Activated CD8-positive, alpha-beta T cell treated with anti-CD3 and anti-CD28 coated beads for 36 hours (primary cell): ENCODE measurements around the gene ZMAT5. TPM values are rescaled to one million over a fixed set of nuclear protein-coding genes. Genes with fewer than 3 reads are reported as not detected.
A peak's percentile ranks its signal among the peaks of the same experiment; 100 is the strongest.

ENCODE experiments used
- ATAC-seq: fragments of 200-7000 bp; cut with Tn5 transposase; one replicate; pipeline ENCODE4 v1.10.0; 2021; ENCODE audit warnings: mild to moderate bottlenecking, moderate library complexity
- CTCF ChIA-PET: fragments of 350-600 bp; sonication (Branson Sonifier 250); formaldehyde crosslinking; loops from one replicate; lab custom pipeline; 2021; ENCODE audit warnings: antibody characterized with exemption; lab: Charles Lee
- POLR2A ChIA-PET: fragments of 350-600 bp; sonication (Branson Sonifier 250); formaldehyde crosslinking; loops from one replicate; lab custom pipeline; 2021; ENCODE audit warnings: antibody characterized with exemption; lab: Charles Lee
- DNase-seq: peaks from one replicate; pipeline ENCODE4 v3.0.0-alpha.2; 2020
- H3K27ac Mint-ChIP-seq: one replicate; pipeline ENCODE4 v1.8.0; 2021; ENCODE audit warnings: mild to moderate bottlenecking, mixed read lengths
- H3K27me3 Mint-ChIP-seq: one replicate; pipeline ENCODE4 v1.8.0; 2021; ENCODE audit warnings: mixed read lengths
- H3K36me3 Mint-ChIP-seq: one replicate; pipeline ENCODE4 v1.8.0; 2021; ENCODE audit warnings: low read depth, mixed read lengths
- H3K4me1 Mint-ChIP-seq: one replicate; pipeline ENCODE4 v1.8.0; 2021; ENCODE audit warnings: low read depth, mixed read lengths
- H3K4me3 Mint-ChIP-seq: one replicate; pipeline ENCODE4 v1.8.0; 2021; ENCODE audit warnings: mild to moderate bottlenecking, moderate library complexity, mixed read lengths
- H3K9me3 Mint-ChIP-seq: one replicate; pipeline ENCODE4 v1.8.0; 2021; ENCODE audit warnings: mixed read lengths
- CTCF ChIP-seq: fragments of 200-600 bp; IDR thresholded peaks from one replicate; pipeline ENCODE4 v1.8.0; 2022; ENCODE audit warnings: antibody characterized with exemption, mild to moderate bottlenecking
- intact Hi-C: fragments of 100-400 bp; cut with micrococcal nuclease; formaldehyde crosslinking; loops from one replicate; pipeline ENCODE4 v1.10.0; 2022
- total RNA-seq, 2 experiments: library from RNA; stranded (reverse); gene quantifications; one replicate each; pipeline ENCODE4 v1.2.3, GENCODE V29; 2021

ZMAT5 gene
- total RNA-seq, result 10 to 100 TPM; 18.5 to 18.7 TPM

- H3K27ac Mint-ChIP-seq, result peak within 1 kb of the TSS; percentile 97
- ChIA-PET CTCF (interaction anchor here (0.6 to 1.5 kb wide), 8 partner anchors 42 to 1645 kb away, joined by 3 to 5 read pairs (median 4); no protein-coding TSS in a partner anchor), POLR2A (interaction anchor here (0.6 to 1.3 kb wide), 3 partner anchors 11 to 166 kb away, joined by 3 to 4 read pairs (median 4); no protein-coding TSS in a partner anchor)
- peak within 1 kb of the TSS; percentile 99 for H3K4me3 Mint-ChIP-seq
- DNase-seq (peak; percentile 96), ATAC-seq (peak; percentile 98)
- H3K27me3 Mint-ChIP-seq, result no peaks in the 10 kb centered on the region
- H3K4me1 Mint-ChIP-seq, result peaks cover 30% of the 10 kb centered on the region
- intact Hi-C loops, result no loop called here
- TF ChIP-seq CTCF, result no peak
- no peaks in the 10 kb centered on the region for H3K9me3 Mint-ChIP-seq
- H3K36me3 Mint-ChIP-seq, result peaks cover 32% of the 10 kb centered on the region
These were observed at the start of gene ZMAT5 for GRCh38 chr22:29766632-29767170. ZMAT5 (minus strand) TSS chr22:29767007; CDS start chr22:29748544, 18,463 bp downstream.

GRCh38 chr22:29816539-29816938, 49.7 kb upstream of the ZMAT5 start:
- H3K27ac Mint-ChIP-seq, result no peak overlapping the region
- H3K4me1 Mint-ChIP-seq, result peaks cover 6% of the 10 kb centered on the region
- ChIA-PET CTCF (no interaction called here), POLR2A (no interaction called here)
- no peaks in the 10 kb centered on the region for H3K9me3 Mint-ChIP-seq
- no peaks in the 10 kb centered on the region for H3K27me3 Mint-ChIP-seq
- DNase-seq (no peak), ATAC-seq (no peak)
- H3K4me3 Mint-ChIP-seq, result no peak overlapping the region
- peaks cover 47% of the 10 kb centered on the region for H3K36me3 Mint-ChIP-seq
- TF ChIP-seq CTCF, result no peak
- intact Hi-C loops, result loop anchor here (10.0 kb wide), 1 partner anchor 198 kb away; no protein-coding TSS in a partner anchor

GRCh38 chr22:29816128-29816527, 49.3 kb upstream of the ZMAT5 start:
- Mint-ChIP-seq H3K27ac (no peak overlapping the region), H3K4me3 (no peak overlapping the region), H3K36me3 (peaks cover 45% of the 10 kb centered on the region), H3K27me3 (no peaks in the 10 kb centered on the region), H3K9me3 (no peaks in the 10 kb centered on the region), H3K4me1 (peaks cover 2% of the 10 kb centered on the region)
- no peak for TF ChIP-seq CTCF
- DNase-seq (no peak), ATAC-seq (no peak)
- ChIA-PET CTCF (interaction anchor here (0.6 kb wide), 1 partner anchor 189 kb away, joined by 3 read pairs; no protein-coding TSS in a partner anchor), POLR2A (interaction anchor here (0.6 to 1.0 kb wide), 3 partner anchors 153 to 272 kb away, joined by 3 to 4 read pairs (median 4); no protein-coding TSS in a partner anchor)
- intact Hi-C loops, result loop anchor here (10.0 kb wide), 1 partner anchor 199 kb away; no protein-coding TSS in a partner anchor

- no peak for DNase-seq
- Mint-ChIP-seq H3K27ac (no peak overlapping the region), H3K27me3 (no peaks in the 10 kb centered on the region), H3K4me3 (no peak overlapping the region), H3K9me3 (no peaks in the 10 kb centered on the region), H3K36me3 (peaks cover 44% of the 10 kb centered on the region), H3K4me1 (no peaks in the 10 kb centered on the region)
- no peak for TF ChIP-seq CTCF
- ATAC-seq, result no peak
- intact Hi-C loops, result loop anchor here (10.0 kb wide), 1 partner anchor 199 kb away; no protein-coding TSS in a partner anchor
- ChIA-PET CTCF (interaction anchor here (0.6 kb wide), 1 partner anchor 189 kb away, joined by 3 read pairs; no protein-coding TSS in a partner anchor), POLR2A (interaction anchor here (0.6 to 1.0 kb wide), 3 partner anchors 152 to 273 kb away, joined by 3 to 4 read pairs (median 4); no protein-coding TSS in a partner anchor)
These were observed 48.8 kb upstream of the ZMAT5 start for GRCh38 chr22:29815580-29815979.

GRCh38 chr22:29814003-29814402, 47.2 kb upstream of the ZMAT5 start:
- intact Hi-C loops, result loop anchor here (10.0 kb wide), 1 partner anchor 201 kb away; no protein-coding TSS in a partner anchor
- ChIA-PET POLR2A (interaction anchor here (0.6 to 1.2 kb wide), 2 partner anchors 15 to 82 kb away, joined by 3 to 4 read pairs; no protein-coding TSS in a partner anchor), CTCF (interaction anchor here (0.9 kb wide), 1 partner anchor 12 kb away, joined by 3 read pairs; no protein-coding TSS in a partner anchor)
- H3K27ac Mint-ChIP-seq, result no peak overlapping the region
- no peak for TF ChIP-seq CTCF
- no peaks in the 10 kb centered on the region for H3K9me3 Mint-ChIP-seq
- no peaks in the 10 kb centered on the region for H3K27me3 Mint-ChIP-seq
- no peak for ATAC-seq
- peaks cover 45% of the 10 kb centered on the region for H3K36me3 Mint-ChIP-seq
- H3K4me1 Mint-ChIP-seq, result no peaks in the 10 kb centered on the region
- no peak for DNase-seq
- no peak overlapping the region for H3K4me3 Mint-ChIP-seq
